Effector memory CD4-positive, alpha-beta T cell (primary cell): ENCODE results near the gene CFI.

Experiments
- DNase-seq, 3 donors: peaks; one replicate each; pipeline ENCODE4 v3.0.0-alpha.2; 2020
- H3K27ac ChIP-seq: 2 replicates; pipeline ENCODE4 v1.7.0; 2013; ENCODE audit warnings: mild to moderate bottlenecking, low read length, moderate library complexity; ENCODE audit not compliant: insufficient read depth, poor library complexity, severe bottlenecking
- H3K27me3 ChIP-seq: replicated peaks from 2 replicates; pipeline ENCODE4 v1.7.0; 2013; ENCODE audit warnings: mild to moderate bottlenecking, low read length; ENCODE audit not compliant: insufficient read depth, control insufficient read depth, poor library complexity, severe bottlenecking
- H3K36me3 ChIP-seq: 2 replicates; pipeline ENCODE4 v1.7.0; 2013; ENCODE audit warnings: mild to moderate bottlenecking, low read length, moderate library complexity; ENCODE audit not compliant: control insufficient read depth, insufficient read depth
- H3K4me1 ChIP-seq: 2 replicates; pipeline ENCODE4 v1.7.0; 2013; ENCODE audit warnings: low read length, mild to moderate bottlenecking; ENCODE audit not compliant: control insufficient read depth, insufficient read depth, poor library complexity, severe bottlenecking
- H3K4me3 ChIP-seq: 2 replicates; pipeline ENCODE4 v1.7.0; 2013; ENCODE audit warnings: low read length, low read depth, mild to moderate bottlenecking; ENCODE audit not compliant: insufficient read depth, poor library complexity, severe bottlenecking
- H3K9me3 ChIP-seq: 2 replicates; pipeline ENCODE4 v1.7.0; 2013; ENCODE audit warnings: mild to moderate bottlenecking, low read length, moderate library complexity; ENCODE audit not compliant: control insufficient read depth
- total RNA-seq, 3 donors: gene quantifications; one replicate each; lab custom pipeline; 2026; lab: John Stamatoyannopoulos, UW

The CFI gene
- 0 reads per million in 3 donors for total RNA-seq

- Histone ChIP-seq H3K36me3 (no peaks in the 10 kb centered on the region), H3K27me3 (no peaks in the 10 kb centered on the region), H3K4me3 (no peak within 1 kb of the TSS), H3K27ac (no peak within 1 kb of the TSS), H3K9me3 (no peaks in the 10 kb centered on the region), H3K4me1 (no peaks in the 10 kb centered on the region)
- DNase-seq = no peak
These were observed at the start of gene CFI for GRCh38 chr4:109801895-109802319. Gene CFI, minus strand, starts transcription at chr4:109801999. Its CDS starts 28 bp downstream, at chr4:109801971.

GRCh38 chr4:109850601-109851000 lies 48.8 kb upstream of the CFI start:
- Histone ChIP-seq H3K27ac (no peak overlapping the region), H3K27me3 (no peaks in the 10 kb centered on the region)
- DNase-seq = no peak

GRCh38 chr4:109848501-109848900 lies 46.7 kb upstream of the CFI start:
- Histone ChIP-seq H3K4me3 (no peak overlapping the region), H3K9me3 (no peaks in the 10 kb centered on the region), H3K4me1 (no peaks in the 10 kb centered on the region), H3K27me3 (no peaks in the 10 kb centered on the region), H3K36me3 (no peaks in the 10 kb centered on the region), H3K27ac (no peak overlapping the region)
- DNase-seq = no peak

More at GRCh38 chr4:109850601-109851000, 48.8 kb upstream of the CFI start:
- Histone ChIP-seq H3K4me1 (no peaks in the 10 kb centered on the region), H3K36me3 (no peaks in the 10 kb centered on the region), H3K9me3 (no peaks in the 10 kb centered on the region), H3K4me3 (no peak overlapping the region)

GRCh38 chr4:109847896-109848442 lies 46.2 kb upstream of the CFI start, which contains the start of gene LRIT3:
Gene LRIT3, plus strand, starts transcription at chr4:109848107. Its CDS starts 95 bp downstream, at chr4:109848202.
- no peak within 1 kb of the TSS for H3K27ac ChIP-seq
- H3K27me3 ChIP-seq = no peaks in the 10 kb centered on the region
- no peaks in the 10 kb centered on the region for H3K4me1 ChIP-seq
- no peak for DNase-seq
- no peaks in the 10 kb centered on the region for H3K9me3 ChIP-seq
- no peak within 1 kb of the TSS for H3K4me3 ChIP-seq
- no peaks in the 10 kb centered on the region for H3K36me3 ChIP-seq

GRCh38 chr4:109846395-109847098 lies 44.7 kb upstream of the CFI start:
- Histone ChIP-seq H3K27me3 (no peaks in the 10 kb centered on the region), H3K4me1 (no peaks in the 10 kb centered on the region), H3K27ac (no peak overlapping the region), H3K4me3 (no peak overlapping the region), H3K9me3 (no peaks in the 10 kb centered on the region), H3K36me3 (no peaks in the 10 kb centered on the region)
- no peak for DNase-seq

GRCh38 chr4:109836985-109837384 lies 35.2 kb upstream of the CFI start:
- no peaks in the 10 kb centered on the region for H3K36me3 ChIP-seq
- H3K27me3 ChIP-seq = no peaks in the 10 kb centered on the region
- H3K4me1 ChIP-seq = no peaks in the 10 kb centered on the region
- DNase-seq = no peak
- H3K4me3 ChIP-seq = no peak overlapping the region
- no peaks in the 10 kb centered on the region for H3K9me3 ChIP-seq
- no peak overlapping the region for H3K27ac ChIP-seq

- Histone ChIP-seq H3K27ac (no peak overlapping the region), H3K4me3 (no peak overlapping the region), H3K9me3 (no peaks in the 10 kb centered on the region), H3K4me1 (no peaks in the 10 kb centered on the region), H3K36me3 (no peaks in the 10 kb centered on the region), H3K27me3 (no peaks in the 10 kb centered on the region)
- DNase-seq = no peak
These were observed 32.0 kb upstream of the CFI start for GRCh38 chr4:109833756-109834155.

GRCh38 chr4:109827672-109828071 lies 25.9 kb upstream of the CFI start, which contains the start of gene RRH:
Gene RRH, plus strand, starts transcription at chr4:109827972. Its CDS starts 56 bp downstream, at chr4:109828028.
- DNase-seq = no peak
- Histone ChIP-seq H3K4me1 (no peaks in the 10 kb centered on the region), H3K36me3 (peaks cover 18% of the 10 kb centered on the region)

GRCh38 chr4:109826719-109827118 lies 24.9 kb upstream of the CFI start:
- H3K27me3 ChIP-seq = no peaks in the 10 kb centered on the region
- DNase-seq = no peak
- H3K9me3 ChIP-seq = no peaks in the 10 kb centered on the region
- H3K4me1 ChIP-seq = no peaks in the 10 kb centered on the region
- H3K36me3 ChIP-seq = peaks cover 22% of the 10 kb centered on the region
- H3K27ac ChIP-seq = no peak overlapping the region
- H3K4me3 ChIP-seq = no peak overlapping the region

More at GRCh38 chr4:109827672-109828071, 25.9 kb upstream of the CFI start, which contains the start of gene RRH:
- no peaks in the 10 kb centered on the region for H3K9me3 ChIP-seq
- no peak within 1 kb of the TSS for H3K4me3 ChIP-seq
- H3K27me3 ChIP-seq = no peaks in the 10 kb centered on the region
- no peak within 1 kb of the TSS for H3K27ac ChIP-seq

- Histone ChIP-seq H3K36me3 (peaks cover 32% of the 10 kb centered on the region), H3K9me3 (no peaks in the 10 kb centered on the region)
- DNase-seq = no peak
These were observed 19.4 kb upstream of the CFI start for GRCh38 chr4:109821185-109821584.

More at GRCh38 chr4:109821185-109821584, 19.4 kb upstream of the CFI start:
- Histone ChIP-seq H3K4me1 (peaks cover 4% of the 10 kb centered on the region), H3K27ac (no peak overlapping the region), H3K27me3 (no peaks in the 10 kb centered on the region), H3K4me3 (no peak overlapping the region)
